Measurements from ENCODE around the gene ZCCHC4. TPM values are rescaled to one million over a fixed set of nuclear protein-coding genes. Genes with fewer than 3 reads are reported as not detected.

Gene ZCCHC4
- polyA plus RNA-seq, 1 donor (not counting 4 experiments of a cell fraction or from before 2014, with no cell fraction given), result 10.8 TPM

DNA sequence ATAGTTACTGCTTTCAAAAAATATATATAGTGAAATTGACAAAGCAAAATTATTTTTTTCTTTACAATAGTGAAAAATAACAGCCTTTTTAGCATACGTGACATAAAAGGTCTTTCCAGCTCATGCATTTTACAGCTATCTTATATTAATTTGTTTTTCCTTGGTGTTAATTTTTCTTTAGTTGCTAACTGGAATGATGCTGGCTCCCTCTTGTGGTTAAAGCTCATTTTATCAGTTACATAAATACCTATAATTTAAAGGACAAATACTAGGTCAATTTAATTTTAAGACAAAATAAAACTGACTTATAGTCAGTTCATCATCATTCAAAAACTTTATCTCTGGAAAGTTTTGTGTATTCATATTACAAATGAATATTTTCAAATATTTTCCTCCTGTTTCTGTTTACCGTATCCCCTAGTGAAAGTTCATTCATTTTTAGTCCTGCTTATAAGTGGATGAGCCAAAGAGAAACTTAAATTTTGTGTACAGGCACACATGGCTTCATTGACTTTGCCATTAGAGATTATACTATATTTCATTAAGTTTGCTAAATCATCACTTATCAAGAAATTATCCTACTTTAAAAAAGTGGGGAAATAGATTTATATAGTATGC, 54.5 kb downstream of the ZCCHC4 start:
- no peaks in the 10 kb centered on the region for H3K9me3 ChIP-seq (ENCODE audit: control insufficient read depth, low read depth, low read length)
- H3K9me1 ChIP-seq (ENCODE audit: control insufficient read depth, extremely low read depth, insufficient read depth, low read length), result no peaks in the 10 kb centered on the region
- no peaks in the 10 kb centered on the region for H4K20me1 ChIP-seq (ENCODE audit: control insufficient read depth, extremely low read depth, insufficient read depth, low read length)
- no peak overlapping the region for H3K27ac ChIP-seq (ENCODE audit: control insufficient read depth, insufficient read depth, low read length)
- H3K4me1 ChIP-seq (ENCODE audit: control insufficient read depth, extremely low read depth, insufficient read depth, low read length), result no peaks in the 10 kb centered on the region
- no peak overlapping the region for H3K4me3 ChIP-seq (ENCODE audit: control insufficient read depth in 2 of 3, extremely low read depth in 1 of 3, insufficient read depth in 2 of 3, low read depth in 1 of 3, low read length in 3 of 3)
- peaks cover 4 to 7% of the 10 kb centered on the region in 2 experiments for H3K36me3 ChIP-seq (ENCODE audit: control insufficient read depth in 2 of 2, extremely low read depth in 1 of 2, insufficient read depth in 2 of 2, low read length in 2 of 2)
- no peak for TF ChIP-seq EZH2 (IDR thresholded peaks at IDR 0.05; ENCODE audit: low read length)
- TF ChIP-seq, protein P1, sequence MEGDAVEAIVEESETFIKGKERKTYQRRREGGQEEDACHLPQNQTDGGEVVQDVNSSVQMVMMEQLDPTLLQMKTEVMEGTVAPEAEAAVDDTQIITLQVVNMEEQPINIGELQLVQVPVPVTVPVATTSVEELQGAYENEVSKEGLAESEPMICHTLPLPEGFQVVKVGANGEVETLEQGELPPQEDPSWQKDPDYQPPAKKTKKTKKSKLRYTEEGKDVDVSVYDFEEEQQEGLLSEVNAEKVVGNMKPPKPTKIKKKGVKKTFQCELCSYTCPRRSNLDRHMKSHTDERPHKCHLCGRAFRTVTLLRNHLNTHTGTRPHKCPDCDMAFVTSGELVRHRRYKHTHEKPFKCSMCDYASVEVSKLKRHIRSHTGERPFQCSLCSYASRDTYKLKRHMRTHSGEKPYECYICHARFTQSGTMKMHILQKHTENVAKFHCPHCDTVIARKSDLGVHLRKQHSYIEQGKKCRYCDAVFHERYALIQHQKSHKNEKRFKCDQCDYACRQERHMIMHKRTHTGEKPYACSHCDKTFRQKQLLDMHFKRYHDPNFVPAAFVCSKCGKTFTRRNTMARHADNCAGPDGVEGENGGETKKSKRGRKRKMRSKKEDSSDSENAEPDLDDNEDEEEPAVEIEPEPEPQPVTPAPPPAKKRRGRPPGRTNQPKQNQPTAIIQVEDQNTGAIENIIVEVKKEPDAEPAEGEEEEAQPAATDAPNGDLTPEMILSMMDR (optimal IDR thresholded peaks at IDR 0.05 in 1 of 3, IDR thresholded peaks at IDR 0.05 in 1 of 3, conservative IDR thresholded peaks at IDR 0.05 in 1 of 3; ENCODE audit: extremely low read depth in 1 of 3, insufficient read depth in 2 of 3, low read length in 3 of 3), result peak in 2 of 3 experiments; percentile 31 to 40
- H3K79me2 ChIP-seq (ENCODE audit: control insufficient read depth, insufficient read depth, low read length), result no peaks in the 10 kb centered on the region
- no peak for FAIRE-seq
- no peak overlapping the region for H3K9ac ChIP-seq (ENCODE audit: control insufficient read depth, extremely low read depth, insufficient read depth, low read length)
- no peak for DNase-seq (ENCODE audit: low read depth, low spot score)
- H2AFZ ChIP-seq (ENCODE audit: control insufficient read depth, low read length), result no peak overlapping the region
- dilution Hi-C loops (cut with MboI; ENCODE audit: extremely low pct_ligation_motif_present, low sequenced_read_pairs), result no loop called here
- no peaks in the 10 kb centered on the region for H3K27me3 ChIP-seq (ENCODE audit: control insufficient read depth, extremely low read depth, insufficient read depth, low read length)
- no peak overlapping the region for H3K4me2 ChIP-seq (ENCODE audit: control insufficient read depth, extremely low read depth, insufficient read depth, low read depth, low read length)

DNA sequence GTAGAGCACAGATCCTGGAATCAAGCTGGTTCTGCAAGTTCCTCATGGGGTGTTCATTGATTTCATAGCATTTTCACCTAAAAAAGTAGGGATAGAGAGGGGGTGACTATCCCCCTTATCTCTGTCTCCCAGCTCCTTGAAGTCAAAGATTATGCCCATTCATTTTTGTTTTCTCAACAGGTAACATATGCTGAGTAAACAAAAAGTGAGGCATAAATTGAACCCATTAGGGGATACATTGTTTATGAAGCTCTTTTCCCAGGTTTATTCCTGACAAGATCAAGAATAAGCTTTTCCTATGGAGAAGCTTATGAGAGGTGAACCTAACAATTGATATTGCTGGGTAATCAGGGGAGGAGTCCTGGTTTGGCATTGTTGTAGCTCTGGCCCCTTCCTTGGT, 55.3 kb downstream of the ZCCHC4 start:
- Histone ChIP-seq H3K27ac (ENCODE audit: control insufficient read depth, insufficient read depth, low read length) (no peak overlapping the region), H3K9me3 (ENCODE audit: control insufficient read depth, low read depth, low read length) (no peaks in the 10 kb centered on the region), H3K9ac (ENCODE audit: control insufficient read depth, extremely low read depth, insufficient read depth, low read length) (no peak overlapping the region), H3K9me1 (ENCODE audit: control insufficient read depth, extremely low read depth, insufficient read depth, low read length) (no peaks in the 10 kb centered on the region), H3K27me3 (ENCODE audit: control insufficient read depth, extremely low read depth, insufficient read depth, low read length) (no peaks in the 10 kb centered on the region), H3K4me1 (ENCODE audit: control insufficient read depth, extremely low read depth, insufficient read depth, low read length) (no peaks in the 10 kb centered on the region), H3K36me3 (ENCODE audit: control insufficient read depth in 2 of 2, extremely low read depth in 1 of 2, insufficient read depth in 2 of 2, low read length in 2 of 2) (peaks cover 4 to 7% of the 10 kb centered on the region in 2 experiments), H3K79me2 (ENCODE audit: control insufficient read depth, insufficient read depth, low read length) (no peaks in the 10 kb centered on the region), H2AFZ (ENCODE audit: control insufficient read depth, low read length) (no peak overlapping the region), H4K20me1 (ENCODE audit: control insufficient read depth, extremely low read depth, insufficient read depth, low read length) (no peaks in the 10 kb centered on the region), H3K4me2 (ENCODE audit: control insufficient read depth, extremely low read depth, insufficient read depth, low read depth, low read length) (no peak overlapping the region), H3K4me3 (ENCODE audit: control insufficient read depth in 2 of 3, extremely low read depth in 1 of 3, insufficient read depth in 2 of 3, low read depth in 1 of 3, low read length in 3 of 3) (no peak overlapping the region)
- no peak for TF ChIP-seq EZH2 (IDR thresholded peaks at IDR 0.05; ENCODE audit: low read length)
- TF ChIP-seq, protein P1 (optimal IDR thresholded peaks at IDR 0.05 in 1 of 3, IDR thresholded peaks at IDR 0.05 in 1 of 3, conservative IDR thresholded peaks at IDR 0.05 in 1 of 3; ENCODE audit: extremely low read depth in 1 of 3, insufficient read depth in 2 of 3, low read length in 3 of 3), result no peak
- DNase-seq (ENCODE audit: low read depth, low spot score) (no peak), FAIRE-seq (no peak)
- dilution Hi-C loops (cut with MboI; ENCODE audit: extremely low pct_ligation_motif_present, low sequenced_read_pairs), result no loop called here

All from keratinocyte (primary cell).